GM19099 (cell line): ENCODE measurements around the gene C17orf113.

Source experiments
- POLR2A ChIP-seq: IDR thresholded peaks from 3 replicates; pipeline ENCODE4 v1.6.1; 2011; ENCODE audit warnings: low read depth; ENCODE audit not compliant: insufficient read length; ENCODE audit errors: extremely low read depth

C17orf113 gene

GRCh38 chr17:42039794-42040763 is 10.3 kb downstream of the C17orf113 start:
- TF ChIP-seq POLR2A = no peak

GRCh38 chr17:42038221-42038973 is 12.0 kb downstream of the C17orf113 start:
- no peak for TF ChIP-seq POLR2A

- TF ChIP-seq POLR2A = no peak
These were observed 16.3 kb downstream of the C17orf113 start for GRCh38 chr17:42034059-42034458.

- TF ChIP-seq POLR2A = no peak
These were observed 18.8 kb downstream of the C17orf113 start for GRCh38 chr17:42031584-42031983.

- TF ChIP-seq POLR2A = no peak
These were observed 21.6 kb downstream of the C17orf113 start for GRCh38 chr17:42028791-42029127.

GRCh38 chr17:42027961-42028790 is 22.2 kb downstream of the C17orf113 start:
- TF ChIP-seq POLR2A = no peak

- TF ChIP-seq POLR2A = no peak
These were observed 22.9 kb downstream of the C17orf113 start for GRCh38 chr17:42027590-42027889.

GRCh38 chr17:42026857-42027589 is 23.4 kb downstream of the C17orf113 start:
- no peak for TF ChIP-seq POLR2A

- TF ChIP-seq POLR2A = no peak
These were observed 24.5 kb downstream of the C17orf113 start for GRCh38 chr17:42025936-42026335.

GRCh38 chr17:42025191-42025579 is 25.2 kb downstream of the C17orf113 start:
- peak; percentile 8 for TF ChIP-seq POLR2A

GRCh38 chr17:42023524-42024349 is 26.7 kb downstream of the C17orf113 start:
- TF ChIP-seq POLR2A = no peak

GRCh38 chr17:42019509-42020404 is 30.6 kb downstream of the C17orf113 start, which contains the start of gene NKIRAS2:
Gene NKIRAS2, plus strand, starts transcription at chr17:42020090. Its CDS starts 1,488 bp downstream, at chr17:42021578.
- TF ChIP-seq POLR2A = peak; percentile 88

- no peak for TF ChIP-seq POLR2A
These were observed 31.4 kb downstream of the C17orf113 start for GRCh38 chr17:42018988-42019387.

- no peak for TF ChIP-seq POLR2A
These were observed 32.1 kb downstream of the C17orf113 start for GRCh38 chr17:42018339-42018738.
